Measurements from ENCODE around the gene DTNA.
"Not testable (repeated sequence)": the region's sequence is repeated elsewhere in the genome, so short reads cannot be mapped to it uniquely, and the experiment has no call there.

GRCh38 chr18:34734526-34734925, 24.4 kb downstream of the DTNA start:
- not testable (repeated sequence) for TF ChIP-seq CTCF, POLR2A (IDR thresholded peaks at IDR 0.05)

Data from vagina (tissue), 2 donors.